GM18502 (cell line): Measurements from ENCODE around the gene RPS6KA4.

ENCODE experiments used
- ATAC-seq: cut with Tn5 transposase; IDR thresholded peaks from one replicate; pipeline ENCODE4 v1.9.1; 2021; ENCODE audit warnings: mild to moderate bottlenecking; ENCODE audit not compliant: unreplicated experiment, poor library complexity

Gene RPS6KA4

GRCh38 chr11:64344787-64345186 is 14.2 kb upstream of the RPS6KA4 start:
- ATAC-seq, result no peak

GRCh38 chr11:64347193-64347867 is 11.6 kb upstream of the RPS6KA4 start:
- no peak for ATAC-seq

- ATAC-seq, result no peak
Observed at GRCh38 chr11:64348383-64349024, 10.5 kb upstream of the RPS6KA4 start.

GRCh38 chr11:64349025-64349387 is 10.0 kb upstream of the RPS6KA4 start:
- ATAC-seq, result no peak

- ATAC-seq, result no peak
Observed at GRCh38 chr11:64349404-64349803, 9.6 kb upstream of the RPS6KA4 start.

- no peak for ATAC-seq
Observed at GRCh38 chr11:64351136-64351631, 7.8 kb upstream of the RPS6KA4 start.

GRCh38 chr11:64352099-64352994 is 6.6 kb upstream of the RPS6KA4 start:
- no peak for ATAC-seq

- no peak for ATAC-seq
Observed at GRCh38 chr11:64352995-64353714, 5.8 kb upstream of the RPS6KA4 start.

GRCh38 chr11:64353715-64354506 is 5.1 kb upstream of the RPS6KA4 start:
- ATAC-seq, result no peak

GRCh38 chr11:64355078-64355940 is 3.7 kb upstream of the RPS6KA4 start:
- no peak for ATAC-seq

- no peak for ATAC-seq
Observed at GRCh38 chr11:64356498-64357411, 2.2 kb upstream of the RPS6KA4 start.

GRCh38 chr11:64357446-64357845 is 1.5 kb upstream of the RPS6KA4 start:
- no peak for ATAC-seq

- no peak for ATAC-seq
Observed at GRCh38 chr11:64357904-64358535, 942 bp upstream of the RPS6KA4 start.

GRCh38 chr11:64358536-64358906 is 441 bp upstream of the RPS6KA4 start:
- ATAC-seq, result no peak

GRCh38 chr11:64359712-64360445 is 917 bp downstream of the RPS6KA4 start:
- no peak for ATAC-seq

- no peak for ATAC-seq
Observed at GRCh38 chr11:64360448-64360921, 1.5 kb downstream of the RPS6KA4 start.
